ENCODE results near the gene PTTG1. TPM values are rescaled to one million over a fixed set of nuclear protein-coding genes. Genes with fewer than 3 reads are reported as not detected.

The PTTG1 gene
- total and polyA plus RNA-seq, 2 of the 8 experiments (the other 6 are each of a cell fraction or from before 2014, with no cell fraction given), result 240 to 478 TPM

DNA sequence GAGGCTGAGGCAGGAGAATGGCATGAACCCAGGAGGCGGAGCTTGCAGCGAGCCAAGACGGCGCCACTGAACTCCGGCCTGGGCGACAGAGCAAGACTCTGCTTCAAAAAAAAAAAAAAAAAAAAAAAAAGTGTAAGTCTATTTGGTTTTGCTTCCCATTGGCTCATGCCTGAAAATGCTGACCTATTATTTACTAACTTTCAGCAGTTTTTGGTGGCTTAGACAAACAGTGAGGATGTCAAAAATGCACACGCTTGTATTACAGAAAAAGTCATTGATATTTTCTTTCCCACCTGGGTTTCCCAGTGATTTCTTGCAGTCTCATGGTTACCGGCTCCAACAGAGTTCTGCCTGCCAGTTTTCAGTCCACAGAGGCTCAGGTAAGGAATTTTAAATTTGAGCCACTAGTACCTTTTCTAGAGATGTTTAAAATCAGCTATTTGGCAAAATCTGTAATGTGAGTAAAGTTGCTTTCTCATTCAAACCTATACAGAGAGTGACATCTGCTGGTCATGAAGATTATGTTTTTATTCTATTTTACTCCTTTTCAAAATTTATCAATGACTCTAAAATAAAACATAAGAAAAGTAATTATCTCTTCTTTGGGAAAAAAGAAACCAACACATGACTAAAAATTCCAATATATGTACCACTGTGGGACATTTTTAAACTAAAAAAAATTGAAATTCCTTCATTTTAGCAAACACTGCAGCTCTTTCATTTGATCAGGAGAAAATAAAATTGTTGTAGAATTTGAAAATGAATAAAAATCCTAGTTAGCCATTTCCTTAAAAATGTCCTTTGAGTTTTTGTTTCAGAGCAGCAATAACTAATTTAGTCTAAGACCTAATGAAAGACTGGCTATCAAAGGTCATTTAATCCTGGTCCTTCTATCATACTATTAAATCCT, 30.6 kb upstream of the PTTG1 start:
- Histone ChIP-seq H2BK20ac (ENCODE audit: low read length) (no peak overlapping the region), H3K56ac (replicated peaks; ENCODE audit: insufficient read length, low read depth, low read length) (no peak overlapping the region), H3K9me3 (ENCODE audit: insufficient read depth in 2 of 2, low read depth in 1 of 2, low read length in 1 of 2) (no peaks in the 10 kb centered on the region), H3K18ac (ENCODE audit: extremely low read depth, low read length) (no peak overlapping the region), H3K79me1 (ENCODE audit: low read depth, low read length) (no peaks in the 10 kb centered on the region), H3K4me1 (replicated peaks in 1 of 4; ENCODE audit: control insufficient read depth in 3 of 4, insufficient read depth in 4 of 4, low read length in 3 of 4) (no peaks in the 10 kb centered on the region), H3K4me3 (ENCODE audit: extremely low read depth in 1 of 4, insufficient read depth in 2 of 4, low read depth in 3 of 4, low read length in 4 of 4) (no peak overlapping the region), H2BK120ac (replicated peaks; ENCODE audit: low read depth, low read length) (no peak overlapping the region), H3K36me3 (ENCODE audit: control insufficient read depth in 2 of 4, insufficient read depth in 4 of 4, low read length in 3 of 4) (peaks cover 0 to 2% (median 0%) of the 10 kb centered on the region in 4 experiments; a peak in 1 of 8 replicates), H2BK15ac (ENCODE audit: low read length) (no peak overlapping the region), H3K27me3 (replicated peaks in 1 of 4; ENCODE audit: control insufficient read depth in 3 of 4, extremely low read depth in 1 of 4, insufficient read depth in 3 of 4, low read length in 3 of 4) (peaks cover 0 to 1% (median 0%) of the 10 kb centered on the region in 4 experiments; a peak in 1 of 7 replicates), H3K27ac (ENCODE audit: low read depth, low read length) (no peak overlapping the region), H2BK12ac (ENCODE audit: low read depth, low read length) (no peak overlapping the region), H2AFZ (ENCODE audit: low read length) (no peak overlapping the region), H3K79me2 (ENCODE audit: control insufficient read depth in 1 of 2, insufficient read depth in 2 of 2, low read length in 2 of 2) (no peaks in the 10 kb centered on the region), H3K4me2 (ENCODE audit: insufficient read depth in 1 of 2, low read depth in 2 of 2, low read length in 2 of 2) (no peak overlapping the region), H2AK5ac (ENCODE audit: low read depth, low read length) (no peak overlapping the region), H3K9ac (replicated peaks in 1 of 4; ENCODE audit: extremely low read depth in 1 of 4, low read depth in 3 of 4, low read length in 3 of 4) (no peak overlapping the region), H2BK5ac (ENCODE audit: low read depth, low read length) (no peak overlapping the region), H4K8ac (ENCODE audit: extremely low read depth, insufficient read depth, low read length) (no peak overlapping the region), H4K20me1 (replicated peaks in 1 of 2; ENCODE audit: control insufficient read depth in 1 of 2, insufficient read depth in 2 of 2, low read length in 2 of 2) (peaks cover 0 to 2% of the 10 kb centered on the region in 2 experiments), H4K91ac (replicated peaks; ENCODE audit: insufficient read length, low read length) (no peak overlapping the region), H3K14ac (ENCODE audit: insufficient read length) (no peak overlapping the region), H4K5ac (ENCODE audit: insufficient read length, low read depth, low read length) (no peak overlapping the region), H3K4ac (replicated peaks; ENCODE audit: insufficient read length, low read depth, low read length) (no peak overlapping the region), H3K23me2 (ENCODE audit: low read depth, low read length) (no peaks in the 10 kb centered on the region), H3K23ac (ENCODE audit: insufficient read length) (no peak overlapping the region)
- DNase-seq (ENCODE audit: low read depth in 1 of 2, low spot score in 2 of 2) (no peak), FAIRE-seq (no peak)
- POLR2A ChIA-PET (ENCODE audit: partially characterized antibody), result interaction anchor here (0.8 to 1.1 kb wide), 4 partner anchors 9 to 32 kb away, joined by 3 to 4 read pairs (median 4); partner anchors contain the start of gene C1QTNF2
- TF ChIP-seq CTCF (IDR thresholded peaks at IDR 0.05; ENCODE audit: control extremely low read depth in 1 of 3, insufficient read depth in 1 of 3, low read depth in 1 of 3, low read length in 3 of 3), result peak in 2 of 3 experiments; percentile 13 to 29; a peak in 2 of 4 replicates
- no peak for TF ChIP-seq TAF7 (optimal IDR thresholded peaks at IDR 0.05; ENCODE audit: borderline replicate concordance, low read depth, low read length)
- peak; percentile 53 to 68 for TF ChIP-seq RAD21 (IDR thresholded peaks at IDR 0.05 in 1 of 2, conservative IDR thresholded peaks at IDR 0.05 in 1 of 2; ENCODE audit: low read depth in 2 of 2, low read length in 2 of 2)
- CTCF ChIA-PET (ENCODE audit: partially characterized antibody), result interaction anchor here (0.6 to 3.3 kb wide), 38 partner anchors 10 to 370 kb away, joined by 3 to 38 read pairs (median 5); partner anchors contain the start of genes C1QTNF2 and FABP6
- 84% methylated on average over 6 of the region's 8 CpGs; no CpG with 5 or more reads in 1 of the 2 experiments for WGBS, 2 experiments (ENCODE audit: extremely low coverage in 1 of 2, insufficient coverage in 1 of 2, insufficient read length in 1 of 2, insufficient replicate concordance in 2 of 2, low coverage in 1 of 2, low lambda C conversion rate in 2 of 2, missing lambda C conversion rate in 1 of 2)
